ENCODE data around the gene MYOD1.

MYOD1 gene

GRCh38 chr11:17760102-17761029 lies 41.0 kb downstream of the MYOD1 start:
- H3K27me3 ChIP-seq: no peaks in the 10 kb centered on the region
- no peaks in the 10 kb centered on the region for H4K20me1 ChIP-seq
- no peak overlapping the region for H3K27ac ChIP-seq
- peaks cover 21% of the 10 kb centered on the region for H3K9me3 ChIP-seq
- no peak overlapping the region for H3K9ac ChIP-seq
- H3K4me2 ChIP-seq: no peak overlapping the region
- peaks cover 18% of the 10 kb centered on the region for H3K4me1 ChIP-seq
- TF ChIP-seq Cebpa-rat (IDR thresholded peaks at IDR 0.05): no peak
- no peak overlapping the region for H3K4me3 ChIP-seq
- no peaks in the 10 kb centered on the region for H3K36me3 ChIP-seq

- Histone ChIP-seq H3K4me3 (no peak overlapping the region), H3K9me3 (peaks cover 19% of the 10 kb centered on the region), H3K36me3 (no peaks in the 10 kb centered on the region), H3K9ac (no peak overlapping the region), H4K20me1 (no peaks in the 10 kb centered on the region), H3K4me2 (no peak overlapping the region), H3K4me1 (peaks cover 38% of the 10 kb centered on the region), H3K27ac (no peak overlapping the region), H3K27me3 (no peaks in the 10 kb centered on the region)
- no peak for TF ChIP-seq Cebpa-rat (IDR thresholded peaks at IDR 0.05)
Measured at GRCh38 chr11:17762309-17762974, 43.1 kb downstream of the MYOD1 start.

GRCh38 chr11:17763244-17763643 lies 43.9 kb downstream of the MYOD1 start:
- no peak overlapping the region for H3K9ac ChIP-seq
- no peak overlapping the region for H3K4me2 ChIP-seq
- H3K4me1 ChIP-seq: peaks cover 46% of the 10 kb centered on the region
- no peak overlapping the region for H3K27ac ChIP-seq
- no peak overlapping the region for H3K4me3 ChIP-seq
- peaks cover 13% of the 10 kb centered on the region for H3K9me3 ChIP-seq
- no peaks in the 10 kb centered on the region for H4K20me1 ChIP-seq
- no peak for TF ChIP-seq Cebpa-rat (IDR thresholded peaks at IDR 0.05)
- H3K36me3 ChIP-seq: no peaks in the 10 kb centered on the region
- no peaks in the 10 kb centered on the region for H3K27me3 ChIP-seq

GRCh38 chr11:17763703-17764102 lies 44.3 kb downstream of the MYOD1 start:
- H3K36me3 ChIP-seq: no peaks in the 10 kb centered on the region
- peaks cover 51% of the 10 kb centered on the region for H3K4me1 ChIP-seq
- no peak overlapping the region for H3K4me2 ChIP-seq
- no peaks in the 10 kb centered on the region for H4K20me1 ChIP-seq
- H3K9ac ChIP-seq: no peak overlapping the region
- TF ChIP-seq Cebpa-rat (IDR thresholded peaks at IDR 0.05): no peak
- H3K27ac ChIP-seq: no peak overlapping the region
- no peaks in the 10 kb centered on the region for H3K27me3 ChIP-seq
- H3K4me3 ChIP-seq: no peak overlapping the region
- H3K9me3 ChIP-seq: peaks cover 9% of the 10 kb centered on the region

GRCh38 chr11:17764446-17765218 lies 45.3 kb downstream of the MYOD1 start:
- no peaks in the 10 kb centered on the region for H3K36me3 ChIP-seq
- no peak overlapping the region for H3K27ac ChIP-seq
- no peak overlapping the region for H3K9ac ChIP-seq
- TF ChIP-seq Cebpa-rat (IDR thresholded peaks at IDR 0.05): no peak
- H3K27me3 ChIP-seq: no peaks in the 10 kb centered on the region
- H3K4me3 ChIP-seq: no peak overlapping the region
- H4K20me1 ChIP-seq: no peaks in the 10 kb centered on the region
- H3K4me1 ChIP-seq: peaks cover 56% of the 10 kb centered on the region
- no peaks in the 10 kb centered on the region for H3K9me3 ChIP-seq
- H3K4me2 ChIP-seq: peak overlapping the region; percentile 48; the same call in 1 of the 2 replicates

- H4K20me1 ChIP-seq: no peaks in the 10 kb centered on the region
- peak overlapping the region; percentile 30; the same call in 1 of the 2 replicates for H3K27ac ChIP-seq
- TF ChIP-seq Cebpa-rat (IDR thresholded peaks at IDR 0.05): no peak
- no peaks in the 10 kb centered on the region for H3K9me3 ChIP-seq
- peaks cover 63% of the 10 kb centered on the region for H3K4me1 ChIP-seq
- H3K27me3 ChIP-seq: no peaks in the 10 kb centered on the region
- 0 out of 2 replicates have a peak overlapping the region, but pooled peaks have one; percentile 48 for H3K4me2 ChIP-seq
- no peak overlapping the region for H3K9ac ChIP-seq
- no peaks in the 10 kb centered on the region for H3K36me3 ChIP-seq
- no peak overlapping the region for H3K4me3 ChIP-seq
Measured at GRCh38 chr11:17765356-17766072, 46.1 kb downstream of the MYOD1 start.

- H3K27me3 ChIP-seq: no peaks in the 10 kb centered on the region
- H3K36me3 ChIP-seq: no peaks in the 10 kb centered on the region
- no peak overlapping the region for H3K9ac ChIP-seq
- no peaks in the 10 kb centered on the region for H4K20me1 ChIP-seq
- no peaks in the 10 kb centered on the region for H3K9me3 ChIP-seq
- peak overlapping the region; percentile 30; the same call in 1 of the 2 replicates for H3K27ac ChIP-seq
- TF ChIP-seq Cebpa-rat (IDR thresholded peaks at IDR 0.05): no peak
- H3K4me1 ChIP-seq: peaks cover 62% of the 10 kb centered on the region
- H3K4me2 ChIP-seq: peak overlapping the region; percentile 13; the same call in 1 of the 2 replicates
- no peak overlapping the region for H3K4me3 ChIP-seq
Measured at GRCh38 chr11:17766073-17766359, 46.6 kb downstream of the MYOD1 start.

GRCh38 chr11:17766590-17766989 lies 47.2 kb downstream of the MYOD1 start:
- Histone ChIP-seq H3K4me1 (peaks cover 57% of the 10 kb centered on the region), H4K20me1 (no peaks in the 10 kb centered on the region), H3K9me3 (no peaks in the 10 kb centered on the region), H3K9ac (no peak overlapping the region), H3K4me2 (peak overlapping the region; percentile 13; the same call in 1 of the 2 replicates), H3K36me3 (no peaks in the 10 kb centered on the region), H3K27me3 (no peaks in the 10 kb centered on the region), H3K4me3 (no peak overlapping the region), H3K27ac (peak overlapping the region; percentile 30; the same call in 1 of the 2 replicates)
- TF ChIP-seq Cebpa-rat (IDR thresholded peaks at IDR 0.05): no peak

GRCh38 chr11:17767301-17767885 lies 48.0 kb downstream of the MYOD1 start:
- H3K4me3 ChIP-seq: no peak overlapping the region
- H4K20me1 ChIP-seq: no peaks in the 10 kb centered on the region
- H3K9me3 ChIP-seq: no peaks in the 10 kb centered on the region
- peak overlapping the region; percentile 74 for H3K27ac ChIP-seq
- H3K4me1 ChIP-seq: peaks cover 51% of the 10 kb centered on the region
- no peak for TF ChIP-seq Cebpa-rat (IDR thresholded peaks at IDR 0.05)
- peak overlapping the region; percentile 83 for H3K4me2 ChIP-seq
- no peaks in the 10 kb centered on the region for H3K27me3 ChIP-seq
- H3K36me3 ChIP-seq: no peaks in the 10 kb centered on the region
- H3K9ac ChIP-seq: peak overlapping the region; percentile 53; the same call in 1 of the 2 replicates
